ENCODE results near the gene INPP4B.

Gene INPP4B

DNA sequence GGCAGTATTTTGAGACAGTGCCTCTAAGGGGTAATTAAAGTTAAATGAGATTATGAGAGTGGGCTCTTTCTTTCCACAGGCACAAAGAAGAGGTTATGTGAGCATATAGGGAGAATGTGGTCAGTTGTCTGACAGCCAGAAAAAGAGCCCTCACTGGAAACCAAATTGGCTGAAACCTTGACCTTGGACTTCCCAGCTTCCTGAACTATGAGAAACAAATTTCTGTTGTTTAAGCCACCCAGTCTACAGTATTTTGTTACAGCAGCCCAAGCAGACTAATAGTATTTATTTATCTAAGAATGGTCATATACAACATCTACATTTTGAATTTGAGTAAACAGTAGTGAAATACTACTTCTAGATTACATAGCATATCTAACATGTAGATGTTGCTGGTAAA is 736.0 kb downstream of the INPP4B start:
- Histone ChIP-seq H3K4me1 (ENCODE audit: control insufficient read depth, insufficient read depth, low read length) (peaks cover 6% of the 10 kb centered on the region), H3K4me3 (ENCODE audit: low read length) (no peak overlapping the region), H3K9me3 (replicated peaks; ENCODE audit: low read length) (no peaks in the 10 kb centered on the region), H3K27me3 (ENCODE audit: control insufficient read depth, insufficient read depth, low read length) (no peaks in the 10 kb centered on the region), H3K4me2 (ENCODE audit: low read length) (no peak overlapping the region), H3K36me3 (ENCODE audit: insufficient read depth, low read length) (peaks cover 17% of the 10 kb centered on the region), H3K9ac (ENCODE audit: low read depth, low read length) (no peak overlapping the region)

DNA sequence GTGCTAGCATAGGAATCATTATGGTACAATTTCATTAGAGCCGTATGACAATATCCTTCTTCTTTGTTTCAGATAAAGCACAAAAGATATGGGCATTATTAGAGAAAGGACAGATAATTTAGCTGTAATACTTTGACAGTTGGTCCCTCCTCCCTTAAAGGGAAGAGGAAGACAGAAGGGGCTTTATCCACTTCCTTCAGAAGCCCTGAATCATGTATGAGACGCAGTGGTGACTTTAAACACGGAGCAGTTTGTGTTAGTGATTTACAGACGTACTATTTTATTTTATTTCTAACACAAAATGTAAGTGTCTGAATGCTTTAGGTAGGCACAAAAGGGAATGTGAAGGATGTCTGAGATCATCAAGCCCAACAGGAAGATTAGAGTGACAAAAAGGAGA is 742.1 kb downstream of the INPP4B start:
- Histone ChIP-seq H3K4me2 (ENCODE audit: low read length) (no peak overlapping the region), H3K9me3 (replicated peaks; ENCODE audit: low read length) (no peaks in the 10 kb centered on the region), H3K36me3 (ENCODE audit: insufficient read depth, low read length) (peaks cover 9% of the 10 kb centered on the region), H3K9ac (ENCODE audit: low read depth, low read length) (no peak overlapping the region), H3K27me3 (ENCODE audit: control insufficient read depth, insufficient read depth, low read length) (no peaks in the 10 kb centered on the region), H3K4me3 (ENCODE audit: low read length) (no peak overlapping the region), H3K4me1 (ENCODE audit: control insufficient read depth, insufficient read depth, low read length) (no peaks in the 10 kb centered on the region)

DNA sequence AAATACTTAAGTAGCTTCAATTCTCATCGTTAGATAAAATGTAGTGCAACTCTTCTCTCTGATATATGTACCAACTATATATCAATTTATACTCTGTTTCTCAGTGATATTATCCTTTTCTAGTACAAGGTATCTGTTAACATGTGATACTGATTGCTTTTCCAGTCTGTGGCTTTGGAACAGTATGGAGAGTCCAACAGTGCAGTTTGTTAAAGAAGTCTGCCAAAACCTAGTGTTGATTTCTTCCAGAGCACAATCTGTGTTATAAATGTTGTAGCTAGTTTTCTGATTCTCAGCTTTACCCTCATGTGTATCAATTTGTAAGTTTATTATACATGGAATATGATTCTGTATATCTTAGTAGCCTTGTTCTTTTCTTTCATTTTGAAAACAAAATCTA is 744.7 kb downstream of the INPP4B start:
- H3K9ac ChIP-seq (ENCODE audit: low read depth, low read length) = no peak overlapping the region
- no peak overlapping the region for H3K4me3 ChIP-seq (ENCODE audit: low read length)
- H3K9me3 ChIP-seq (replicated peaks; ENCODE audit: low read length) = no peaks in the 10 kb centered on the region
- H3K4me2 ChIP-seq (ENCODE audit: low read length) = no peak overlapping the region
- H3K4me1 ChIP-seq (ENCODE audit: control insufficient read depth, insufficient read depth, low read length) = peaks cover 5% of the 10 kb centered on the region
- no peaks in the 10 kb centered on the region for H3K36me3 ChIP-seq (ENCODE audit: insufficient read depth, low read length)
- no peaks in the 10 kb centered on the region for H3K27me3 ChIP-seq (ENCODE audit: control insufficient read depth, insufficient read depth, low read length)

DNA sequence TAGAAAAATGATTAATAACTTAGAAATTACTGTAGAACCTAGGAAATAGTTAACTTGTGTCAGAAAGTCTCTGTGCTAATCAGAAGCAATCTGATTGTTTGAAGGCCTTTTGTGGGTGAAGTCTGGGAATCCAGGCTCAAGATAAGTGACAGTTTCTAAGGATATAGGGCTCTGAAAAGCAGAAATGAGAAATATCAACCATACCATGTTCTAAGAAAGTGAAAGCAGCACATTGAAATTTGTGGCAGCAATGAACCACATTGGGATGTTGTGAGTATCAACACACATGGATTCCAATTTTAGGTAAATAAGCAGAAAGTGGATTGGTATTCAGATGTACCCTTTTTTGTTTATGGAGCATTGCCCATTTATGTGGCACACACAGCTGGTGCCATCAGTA is 745.2 kb downstream of the INPP4B start:
- Histone ChIP-seq H3K4me3 (ENCODE audit: low read length) (no peak overlapping the region), H3K4me1 (ENCODE audit: control insufficient read depth, insufficient read depth, low read length) (peaks cover 9% of the 10 kb centered on the region), H3K27me3 (ENCODE audit: control insufficient read depth, insufficient read depth, low read length) (no peaks in the 10 kb centered on the region), H3K4me2 (ENCODE audit: low read length) (no peak overlapping the region), H3K36me3 (ENCODE audit: insufficient read depth, low read length) (no peaks in the 10 kb centered on the region), H3K9ac (ENCODE audit: low read depth, low read length) (no peak overlapping the region), H3K9me3 (replicated peaks; ENCODE audit: low read length) (no peaks in the 10 kb centered on the region)

DNA sequence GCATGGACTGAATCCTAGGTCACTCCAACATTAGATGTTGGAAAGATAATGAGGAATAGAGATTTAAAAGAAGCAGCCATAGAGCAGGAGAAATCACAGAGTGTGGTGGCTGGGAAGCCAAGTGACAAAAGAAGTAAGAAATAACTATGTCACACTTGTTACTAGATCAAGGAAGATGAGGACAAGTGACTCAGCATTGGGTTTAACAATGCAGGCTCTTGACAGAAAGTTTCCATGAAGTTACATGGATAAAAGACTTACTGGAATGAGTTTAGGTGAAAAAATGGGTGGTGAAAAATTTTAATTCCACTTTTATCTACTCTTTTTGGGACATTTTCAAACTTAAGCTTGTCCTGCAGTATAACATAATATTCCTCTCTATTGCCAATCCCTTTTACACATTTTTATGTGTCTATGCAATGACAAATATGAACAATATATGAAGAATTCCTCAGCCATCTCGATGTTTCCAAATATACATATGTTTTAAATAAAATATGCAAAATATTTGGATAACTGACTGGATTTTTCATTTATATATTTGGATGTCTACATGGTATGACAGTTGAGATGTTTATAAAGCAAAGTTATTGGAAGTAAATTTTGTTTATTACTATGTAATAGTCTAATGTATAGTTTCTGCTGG is 747.1 kb downstream of the INPP4B start:
- no peak overlapping the region for H3K4me3 ChIP-seq (ENCODE audit: low read length)
- H3K4me1 ChIP-seq (ENCODE audit: control insufficient read depth, insufficient read depth, low read length) = peaks cover 15% of the 10 kb centered on the region
- H3K9ac ChIP-seq (ENCODE audit: low read depth, low read length) = no peak overlapping the region
- H3K4me2 ChIP-seq (ENCODE audit: low read length) = no peak overlapping the region
- H3K9me3 ChIP-seq (replicated peaks; ENCODE audit: low read length) = no peaks in the 10 kb centered on the region
- no peaks in the 10 kb centered on the region for H3K27me3 ChIP-seq (ENCODE audit: control insufficient read depth, insufficient read depth, low read length)
- peaks cover 3% of the 10 kb centered on the region for H3K36me3 ChIP-seq (ENCODE audit: insufficient read depth, low read length)

DNA sequence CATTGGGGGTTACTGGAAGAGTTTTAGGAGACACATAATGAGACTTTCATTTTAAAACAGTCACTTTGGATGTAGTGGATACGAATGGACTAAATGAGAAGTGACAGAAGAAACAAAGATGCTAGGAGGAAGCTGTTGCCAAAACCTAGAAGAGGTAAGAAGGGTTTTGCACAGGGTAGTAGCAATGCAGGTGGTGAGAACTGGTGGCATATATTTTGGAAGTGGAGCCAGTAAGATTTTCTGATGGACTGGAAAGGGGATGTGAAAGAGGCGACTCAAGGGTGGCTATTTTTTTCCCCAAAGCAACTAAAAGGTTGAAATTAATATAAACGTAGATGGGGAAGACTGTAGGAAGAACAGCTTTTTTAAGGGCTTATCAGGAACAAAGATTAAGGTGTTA is 747.7 kb downstream of the INPP4B start:
- peaks cover 15% of the 10 kb centered on the region for H3K4me1 ChIP-seq (ENCODE audit: control insufficient read depth, insufficient read depth, low read length)
- no peak overlapping the region for H3K9ac ChIP-seq (ENCODE audit: low read depth, low read length)
- no peaks in the 10 kb centered on the region for H3K9me3 ChIP-seq (replicated peaks; ENCODE audit: low read length)
- H3K4me2 ChIP-seq (ENCODE audit: low read length) = no peak overlapping the region
- no peaks in the 10 kb centered on the region for H3K27me3 ChIP-seq (ENCODE audit: control insufficient read depth, insufficient read depth, low read length)
- no peak overlapping the region for H3K4me3 ChIP-seq (ENCODE audit: low read length)
- H3K36me3 ChIP-seq (ENCODE audit: insufficient read depth, low read length) = peaks cover 3% of the 10 kb centered on the region

DNA sequence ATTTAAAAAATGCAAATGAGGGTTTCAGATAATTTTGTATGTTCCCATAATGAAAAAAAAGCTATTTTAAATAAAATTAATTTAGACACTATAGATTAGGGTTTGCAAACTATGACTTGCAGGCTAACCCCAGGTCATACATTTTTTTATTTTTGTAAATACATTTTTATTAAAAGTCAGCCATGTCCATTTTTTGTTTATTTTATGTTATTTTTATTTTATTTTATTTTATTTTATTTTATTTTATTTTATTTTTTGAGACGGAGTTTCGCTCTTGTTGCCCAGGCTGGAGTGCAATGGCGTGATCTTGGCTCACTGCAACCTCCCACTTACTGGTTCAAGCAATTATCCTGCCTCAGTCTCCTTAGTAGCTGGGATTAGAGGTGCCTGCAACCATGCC is 749.1 kb downstream of the INPP4B start:
- Histone ChIP-seq H3K9me3 (replicated peaks; ENCODE audit: low read length) (no peaks in the 10 kb centered on the region), H3K4me2 (ENCODE audit: low read length) (no peak overlapping the region), H3K36me3 (ENCODE audit: insufficient read depth, low read length) (peaks cover 3% of the 10 kb centered on the region), H3K27me3 (ENCODE audit: control insufficient read depth, insufficient read depth, low read length) (no peaks in the 10 kb centered on the region), H3K4me1 (ENCODE audit: control insufficient read depth, insufficient read depth, low read length) (peaks cover 23% of the 10 kb centered on the region), H3K4me3 (ENCODE audit: low read length) (no peak overlapping the region), H3K9ac (ENCODE audit: low read depth, low read length) (no peak overlapping the region)

DNA sequence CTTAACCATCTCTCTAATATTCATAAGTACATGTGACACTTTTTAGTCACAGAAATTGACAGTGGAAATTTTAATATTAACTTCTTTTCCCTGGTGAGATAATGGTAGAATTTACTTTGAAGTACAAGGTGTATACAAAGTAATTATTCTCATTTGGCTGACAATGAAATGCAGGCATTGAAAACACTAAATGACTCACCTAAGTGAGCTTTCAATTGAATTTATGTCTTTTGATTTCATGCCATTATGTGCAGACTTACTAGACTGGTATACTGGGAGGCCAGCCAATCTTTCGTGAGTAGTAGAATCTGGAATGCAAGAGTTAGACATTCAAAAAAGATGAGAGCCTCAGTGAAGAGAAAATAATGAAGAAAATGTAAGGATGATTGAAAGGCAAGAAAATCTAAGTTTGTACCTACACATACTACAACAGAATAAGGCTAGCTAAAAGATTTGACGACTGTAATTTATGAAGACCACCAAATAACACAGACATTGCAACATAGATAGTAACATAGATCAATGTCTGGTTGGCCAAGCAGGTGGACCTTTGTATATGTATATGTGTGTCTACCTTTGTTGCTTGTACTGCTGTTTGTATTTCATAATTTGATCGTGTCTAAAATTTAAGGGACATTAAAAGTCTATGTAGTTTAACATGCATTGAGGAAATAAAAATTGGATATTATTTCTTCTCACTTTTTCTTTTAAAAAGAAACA is 750.1 kb downstream of the INPP4B start:
- Histone ChIP-seq H3K36me3 (ENCODE audit: insufficient read depth, low read length) (peaks cover 3% of the 10 kb centered on the region), H3K9me3 (replicated peaks; ENCODE audit: low read length) (no peaks in the 10 kb centered on the region)

DNA sequence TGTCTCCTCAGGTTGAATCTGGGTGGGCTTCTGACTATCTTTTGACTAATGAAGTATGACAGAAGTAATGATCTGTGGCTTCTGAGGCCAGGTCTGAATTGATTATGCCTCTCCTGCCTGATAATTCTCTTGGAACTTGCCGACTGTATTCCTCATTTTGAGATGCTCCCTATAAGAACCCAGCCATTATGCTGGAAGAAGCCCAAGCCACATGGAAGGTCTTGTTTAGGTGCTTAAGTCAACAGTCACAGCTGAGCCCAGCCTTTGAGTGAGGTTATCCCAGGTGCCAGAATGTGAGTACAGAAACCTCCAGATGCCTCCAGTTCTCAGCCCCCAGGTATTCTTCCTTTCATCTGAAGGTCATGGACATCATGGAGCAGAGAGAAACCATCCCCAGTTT is 753.2 kb downstream of the INPP4B start:
- H3K4me1 ChIP-seq (ENCODE audit: control insufficient read depth, insufficient read depth, low read length) = peaks cover 55% of the 10 kb centered on the region
- H3K27me3 ChIP-seq (ENCODE audit: control insufficient read depth, insufficient read depth, low read length) = no peaks in the 10 kb centered on the region
- no peak overlapping the region for H3K4me2 ChIP-seq (ENCODE audit: low read length)
- no peak overlapping the region for H3K9ac ChIP-seq (ENCODE audit: low read depth, low read length)
- H3K4me3 ChIP-seq (ENCODE audit: low read length) = no peak overlapping the region
- H3K36me3 ChIP-seq (ENCODE audit: insufficient read depth, low read length) = peaks cover 3% of the 10 kb centered on the region
- H3K9me3 ChIP-seq (replicated peaks; ENCODE audit: low read length) = no peaks in the 10 kb centered on the region

More for the DNA sequence above, 750.1 kb downstream of the INPP4B start:
- peaks cover 30% of the 10 kb centered on the region for H3K4me1 ChIP-seq (ENCODE audit: control insufficient read depth, insufficient read depth, low read length)
- peak overlapping the region; percentile 51 for H3K4me2 ChIP-seq (ENCODE audit: low read length)
- peak overlapping the region; percentile 17 for H3K9ac ChIP-seq (ENCODE audit: low read depth, low read length)
- no peak overlapping the region for H3K4me3 ChIP-seq (ENCODE audit: low read length)
- H3K27me3 ChIP-seq (ENCODE audit: control insufficient read depth, insufficient read depth, low read length) = no peaks in the 10 kb centered on the region

DNA sequence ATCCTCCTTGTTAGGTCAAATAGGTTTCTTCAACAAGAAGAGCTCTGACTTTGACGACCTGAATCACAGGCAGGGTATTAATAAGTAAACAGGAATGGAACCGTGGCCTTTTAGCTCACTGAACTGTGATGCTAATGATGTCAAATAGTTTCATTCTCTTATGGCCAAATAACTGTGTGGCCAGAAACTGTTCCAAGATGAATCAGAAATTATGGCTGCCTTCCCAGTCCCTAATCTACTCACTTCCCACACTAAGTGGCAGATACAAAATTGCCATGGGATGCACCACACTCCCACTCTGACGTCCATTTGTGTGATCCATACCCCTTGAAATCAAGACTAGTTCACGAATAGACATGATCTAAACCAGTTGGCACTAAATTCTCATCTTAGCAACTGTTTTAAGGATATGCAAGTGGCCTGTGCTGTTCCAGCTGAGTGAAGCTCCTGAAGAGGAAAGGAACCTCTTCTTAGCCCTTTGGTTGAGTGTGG is 754.4 kb downstream of the INPP4B start:
- Histone ChIP-seq H3K9me3 (replicated peaks; ENCODE audit: low read length) (no peaks in the 10 kb centered on the region), H3K27me3 (ENCODE audit: control insufficient read depth, insufficient read depth, low read length) (no peaks in the 10 kb centered on the region), H3K4me2 (ENCODE audit: low read length) (peak overlapping the region; percentile 55), H3K36me3 (ENCODE audit: insufficient read depth, low read length) (peaks cover 3% of the 10 kb centered on the region), H3K4me3 (ENCODE audit: low read length) (peak overlapping the region; percentile 25), H3K9ac (ENCODE audit: low read depth, low read length) (peak overlapping the region; percentile 74), H3K4me1 (ENCODE audit: control insufficient read depth, insufficient read depth, low read length) (peaks cover 53% of the 10 kb centered on the region)

DNA sequence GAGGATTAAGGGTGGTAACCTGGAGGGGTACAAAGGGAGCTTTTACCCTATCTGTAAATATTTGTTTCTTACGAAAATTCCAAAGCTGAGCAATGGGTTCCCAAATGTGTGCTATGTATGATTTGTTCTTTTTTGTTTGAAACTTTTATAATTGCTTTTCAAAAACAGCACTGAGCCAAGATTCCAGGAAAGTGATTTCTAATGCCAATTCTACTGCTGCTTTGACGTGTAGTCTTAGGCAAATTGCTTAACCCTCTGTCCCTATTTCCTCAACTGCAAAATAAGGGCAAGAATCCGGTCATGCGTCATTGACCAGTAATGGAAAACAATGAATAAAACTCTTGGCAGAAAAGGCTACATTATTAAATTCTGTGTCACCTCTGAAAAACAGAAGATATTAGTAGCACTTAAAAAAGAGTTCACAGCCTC is 755.0 kb downstream of the INPP4B start:
- peak overlapping the region; percentile 74 for H3K9ac ChIP-seq (ENCODE audit: low read depth, low read length)
- H3K36me3 ChIP-seq (ENCODE audit: insufficient read depth, low read length) = peaks cover 3% of the 10 kb centered on the region
- no peaks in the 10 kb centered on the region for H3K9me3 ChIP-seq (replicated peaks; ENCODE audit: low read length)
- no peak overlapping the region for H3K4me3 ChIP-seq (ENCODE audit: low read length)
- peak overlapping the region; percentile 55 for H3K4me2 ChIP-seq (ENCODE audit: low read length)
- peaks cover 47% of the 10 kb centered on the region for H3K4me1 ChIP-seq (ENCODE audit: control insufficient read depth, insufficient read depth, low read length)
- H3K27me3 ChIP-seq (ENCODE audit: control insufficient read depth, insufficient read depth, low read length) = no peaks in the 10 kb centered on the region

DNA sequence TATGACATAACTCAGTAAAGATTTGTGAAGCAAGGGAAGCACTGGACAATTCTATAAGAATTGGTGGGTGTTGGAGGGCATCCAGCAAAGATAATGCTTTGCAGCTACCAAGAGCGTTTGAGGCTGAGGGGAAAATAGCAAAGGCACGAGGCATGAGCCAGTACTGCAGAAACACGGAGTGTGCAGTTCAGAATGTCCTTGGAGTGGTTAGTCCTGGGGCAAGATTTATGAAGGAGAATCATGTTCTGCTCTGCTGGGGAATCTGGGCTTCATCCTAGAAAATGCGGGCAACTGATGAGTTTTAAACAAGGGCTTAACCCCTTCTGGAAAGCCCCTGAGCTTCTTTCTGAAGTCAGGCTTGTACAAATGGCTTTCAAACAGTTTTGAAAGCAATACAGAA is 757.2 kb downstream of the INPP4B start:
- Histone ChIP-seq H3K4me1 (ENCODE audit: control insufficient read depth, insufficient read depth, low read length) (peaks cover 39% of the 10 kb centered on the region), H3K4me3 (ENCODE audit: low read length) (no peak overlapping the region), H3K36me3 (ENCODE audit: insufficient read depth, low read length) (no peaks in the 10 kb centered on the region), H3K9me3 (replicated peaks; ENCODE audit: low read length) (no peaks in the 10 kb centered on the region), H3K9ac (ENCODE audit: low read depth, low read length) (no peak overlapping the region), H3K27me3 (ENCODE audit: control insufficient read depth, insufficient read depth, low read length) (no peaks in the 10 kb centered on the region), H3K4me2 (ENCODE audit: low read length) (no peak overlapping the region)
